Mesothelial cell of epicardium (in vitro differentiated cells): Measurements from ENCODE around the gene OXCT2. TPM values are rescaled to one million over a fixed set of nuclear protein-coding genes. Genes with fewer than 3 reads are reported as not detected.

Experiments used
- DNase-seq, 2 experiments: peaks; one replicate each; pipeline ENCODE4 v3.0.0; 2021; ENCODE audit warnings: low spot score in 2 of 2; ENCODE audit not compliant: unreplicated experiment in 2 of 2
- H3K27ac Mint-ChIP-seq: 2 replicates; pipeline ENCODE4 v1.8.0; 2021; ENCODE audit warnings: mixed read lengths
- H3K27me3 Mint-ChIP-seq: 2 replicates; pipeline ENCODE4 v1.8.0; 2021; ENCODE audit warnings: low read depth, mixed read lengths
- H3K36me3 Mint-ChIP-seq: 2 replicates; pipeline ENCODE4 v1.8.0; 2021; ENCODE audit warnings: mixed read lengths
- H3K4me1 Mint-ChIP-seq: 2 replicates; pipeline ENCODE4 v1.8.0; 2021; ENCODE audit warnings: mixed read lengths
- H3K4me3 Mint-ChIP-seq: 2 replicates; pipeline ENCODE4 v1.8.0; 2021; ENCODE audit warnings: mild to moderate bottlenecking, moderate library complexity, mixed read lengths
- H3K9me3 Mint-ChIP-seq: 2 replicates; pipeline ENCODE4 v1.8.0; 2021; ENCODE audit warnings: mixed read lengths
- CTCF ChIP-seq: fragments of 200-600 bp; sonication (generic); IDR thresholded peaks from one replicate; pipeline ENCODE4 v1.5.0; 2021; ENCODE audit warnings: antibody characterized with exemption; ENCODE audit not compliant: unreplicated experiment
- total RNA-seq: library from RNA; stranded (reverse); gene quantifications from 3 replicates; pipeline ENCODE4 v1.2.1, GENCODE V29; 2021

OXCT2 gene
- total RNA-seq, 1 donor from 2014 or later, result 0.65 TPM

GRCh38 chr1:39733161-39733560 is 38.0 kb downstream of the OXCT2 start:
- DNase-seq, result no peak
- no peak overlapping the region for H3K4me3 Mint-ChIP-seq
- H3K27me3 Mint-ChIP-seq, result peaks cover 92% of the 10 kb centered on the region
- peaks cover 2% of the 10 kb centered on the region for H3K4me1 Mint-ChIP-seq
- no peak for TF ChIP-seq CTCF
- H3K9me3 Mint-ChIP-seq, result no peaks in the 10 kb centered on the region
- H3K27ac Mint-ChIP-seq, result no peak overlapping the region
- no peaks in the 10 kb centered on the region for H3K36me3 Mint-ChIP-seq

GRCh38 chr1:39732730-39733129 is 38.4 kb downstream of the OXCT2 start:
- no peaks in the 10 kb centered on the region for H3K36me3 Mint-ChIP-seq
- peaks cover 96% of the 10 kb centered on the region for H3K27me3 Mint-ChIP-seq
- DNase-seq, result no peak
- H3K9me3 Mint-ChIP-seq, result no peaks in the 10 kb centered on the region
- no peak overlapping the region for H3K27ac Mint-ChIP-seq
- TF ChIP-seq CTCF, result no peak
- H3K4me3 Mint-ChIP-seq, result no peak overlapping the region
- H3K4me1 Mint-ChIP-seq, result peaks cover 2% of the 10 kb centered on the region

GRCh38 chr1:39729842-39730241 is 41.3 kb downstream of the OXCT2 start:
- H3K27me3 Mint-ChIP-seq, result peaks cover 98% of the 10 kb centered on the region
- TF ChIP-seq CTCF, result no peak
- H3K4me3 Mint-ChIP-seq, result no peak overlapping the region
- H3K9me3 Mint-ChIP-seq, result no peaks in the 10 kb centered on the region
- H3K27ac Mint-ChIP-seq, result no peak overlapping the region
- H3K4me1 Mint-ChIP-seq, result peaks cover 2% of the 10 kb centered on the region
- no peak for DNase-seq
- no peaks in the 10 kb centered on the region for H3K36me3 Mint-ChIP-seq

- H3K4me3 Mint-ChIP-seq, result no peak overlapping the region
- no peak overlapping the region for H3K27ac Mint-ChIP-seq
- H3K36me3 Mint-ChIP-seq, result no peaks in the 10 kb centered on the region
- H3K9me3 Mint-ChIP-seq, result no peaks in the 10 kb centered on the region
- peaks cover 98% of the 10 kb centered on the region for H3K27me3 Mint-ChIP-seq
- TF ChIP-seq CTCF, result no peak
- no peak for DNase-seq
- peaks cover 2% of the 10 kb centered on the region for H3K4me1 Mint-ChIP-seq
Measured at GRCh38 chr1:39729030-39729429, 42.1 kb downstream of the OXCT2 start.

GRCh38 chr1:39727932-39728317 is 43.2 kb downstream of the OXCT2 start:
- DNase-seq, result no peak
- Mint-ChIP-seq H3K27ac (no peak overlapping the region), H3K9me3 (no peaks in the 10 kb centered on the region), H3K4me3 (no peak overlapping the region), H3K4me1 (peaks cover 2% of the 10 kb centered on the region), H3K36me3 (no peaks in the 10 kb centered on the region), H3K27me3 (peaks cover 95% of the 10 kb centered on the region)
- TF ChIP-seq CTCF, result no peak
